Activated CD4-positive, alpha-beta T cell treated with anti-CD3 and anti-CD28 coated beads for 36 hours (primary cell): ENCODE measurements around the gene ARHGEF28. TPM values are rescaled to one million over a fixed set of nuclear protein-coding genes. Genes with fewer than 3 reads are reported as not detected.

Experiments used
- ATAC-seq: fragments of 200-7000 bp; cut with Tn5 transposase; one replicate; pipeline ENCODE4 v1.10.0; 2021; ENCODE audit warnings: mild to moderate bottlenecking, moderate library complexity
- CTCF ChIA-PET: fragments of 350-600 bp; sonication (Branson Sonifier 250); formaldehyde crosslinking; loops from one replicate; lab custom pipeline; 2021; ENCODE audit warnings: antibody characterized with exemption; lab: Charles Lee
- POLR2A ChIA-PET: fragments of 350-600 bp; sonication (Branson Sonifier 250); formaldehyde crosslinking; loops from one replicate; lab custom pipeline; 2021; ENCODE audit warnings: antibody characterized with exemption, inconsistent platforms; lab: Charles Lee
- DNase-seq: peaks from one replicate; pipeline ENCODE4 v3.0.0-alpha.2; 2020
- H3K27ac Mint-ChIP-seq: one replicate; pipeline ENCODE4 v1.8.0; 2021; ENCODE audit warnings: mixed read lengths
- H3K27me3 Mint-ChIP-seq: one replicate; pipeline ENCODE4 v1.8.0; 2021; ENCODE audit warnings: mixed read lengths
- H3K36me3 Mint-ChIP-seq: one replicate; pipeline ENCODE4 v1.8.0; 2021; ENCODE audit warnings: low read depth, mixed read lengths
- H3K4me1 Mint-ChIP-seq: one replicate; pipeline ENCODE4 v1.8.0; 2021; ENCODE audit warnings: mixed read lengths
- H3K4me3 Mint-ChIP-seq: one replicate; pipeline ENCODE4 v1.8.0; 2021; ENCODE audit warnings: mild to moderate bottlenecking, moderate library complexity, mixed read lengths
- H3K9me3 Mint-ChIP-seq: one replicate; pipeline ENCODE4 v1.8.0; 2021; ENCODE audit warnings: low read depth, mixed read lengths
- intact Hi-C, 2 experiments: fragments of 100-400 bp; cut with DNase I in 1 of 2; cut with micrococcal nuclease in 1 of 2; formaldehyde crosslinking; loops; one replicate each; pipeline versions ENCODE4 v1.14.2 to v1.15.1; 2022 to 2024; cut with DNase I, micrococcal nuclease
- total RNA-seq, 2 experiments: library from RNA; stranded (reverse); gene quantifications; one replicate each; pipeline ENCODE4 v1.2.3, GENCODE V29; 2021

Gene ARHGEF28
- total RNA-seq, 2 experiments from 2014 or later, result 0.02 to 0.18 TPM

DNA sequence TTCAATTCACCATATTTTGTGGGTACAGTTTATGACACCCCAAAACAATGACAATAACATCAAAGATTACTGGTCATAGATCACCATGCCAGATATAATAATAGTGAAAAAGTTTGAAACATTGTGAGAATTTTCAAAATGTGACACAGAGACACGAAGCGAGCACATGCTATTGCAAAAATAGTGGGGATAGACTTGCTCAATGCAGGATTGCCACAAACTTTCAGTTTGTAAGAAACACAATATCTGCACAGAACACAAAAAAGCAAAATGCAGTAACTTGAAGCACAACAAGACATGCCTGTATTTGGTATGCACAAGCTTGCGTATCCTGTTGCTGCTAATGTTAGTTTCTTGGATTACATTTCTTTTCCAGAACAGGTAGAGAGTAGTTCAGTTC lies 35.8 kb downstream of the ARHGEF28 start:
- intact Hi-C loops, result no loop called here
- Mint-ChIP-seq H3K27me3 (peaks cover 17% of the 10 kb centered on the region), H3K9me3 (no peaks in the 10 kb centered on the region), H3K4me1 (no peaks in the 10 kb centered on the region), H3K4me3 (no peak overlapping the region), H3K27ac (no peak overlapping the region), H3K36me3 (no peaks in the 10 kb centered on the region)
- DNase-seq (no peak), ATAC-seq (no peak)
- ChIA-PET POLR2A (no interaction called here), CTCF (interaction anchor here (1.1 kb wide), 1 partner anchor 9 kb away, joined by 3 read pairs; no protein-coding TSS in a partner anchor)

- Mint-ChIP-seq H3K27me3 (peaks cover 17% of the 10 kb centered on the region), H3K27ac (no peak overlapping the region), H3K36me3 (no peaks in the 10 kb centered on the region), H3K9me3 (no peaks in the 10 kb centered on the region), H3K4me1 (no peaks in the 10 kb centered on the region), H3K4me3 (no peak overlapping the region)
- CTCF ChIA-PET, result interaction anchor here (0.6 kb wide), 1 partner anchor 508 kb away, joined by 3 read pairs; no protein-coding TSS in a partner anchor
- ATAC-seq, result no peak
- POLR2A ChIA-PET, result no interaction called here
- intact Hi-C loops, result no loop called here
- no peak for DNase-seq
These were observed 37.3 kb downstream of the ARHGEF28 start for GRCh38 chr5:73663161-73663859.

- Mint-ChIP-seq H3K4me3 (no peak overlapping the region), H3K27ac (no peak overlapping the region), H3K9me3 (no peaks in the 10 kb centered on the region), H3K27me3 (peaks cover 17% of the 10 kb centered on the region), H3K36me3 (no peaks in the 10 kb centered on the region), H3K4me1 (no peaks in the 10 kb centered on the region)
- CTCF ChIA-PET, result no interaction called here
- intact Hi-C loops, result no loop called here
- POLR2A ChIA-PET, result no interaction called here
- ATAC-seq, result no peak
- DNase-seq, result no peak
These were observed 37.9 kb downstream of the ARHGEF28 start for GRCh38 chr5:73663860-73664240.

- H3K27ac Mint-ChIP-seq, result no peak overlapping the region
- DNase-seq (no peak), ATAC-seq (no peak)
- no peaks in the 10 kb centered on the region for H3K9me3 Mint-ChIP-seq
- peaks cover 17% of the 10 kb centered on the region for H3K27me3 Mint-ChIP-seq
- ChIA-PET CTCF (interaction anchor here (0.7 kb wide), 1 partner anchor 12 kb away, joined by 5 read pairs; no protein-coding TSS in a partner anchor), POLR2A (no interaction called here)
- intact Hi-C loops, result no loop called here
- H3K36me3 Mint-ChIP-seq, result no peaks in the 10 kb centered on the region
- no peak overlapping the region for H3K4me3 Mint-ChIP-seq
- H3K4me1 Mint-ChIP-seq, result no peaks in the 10 kb centered on the region
These were observed 38.8 kb downstream of the ARHGEF28 start for GRCh38 chr5:73664796-73665195.

DNA sequence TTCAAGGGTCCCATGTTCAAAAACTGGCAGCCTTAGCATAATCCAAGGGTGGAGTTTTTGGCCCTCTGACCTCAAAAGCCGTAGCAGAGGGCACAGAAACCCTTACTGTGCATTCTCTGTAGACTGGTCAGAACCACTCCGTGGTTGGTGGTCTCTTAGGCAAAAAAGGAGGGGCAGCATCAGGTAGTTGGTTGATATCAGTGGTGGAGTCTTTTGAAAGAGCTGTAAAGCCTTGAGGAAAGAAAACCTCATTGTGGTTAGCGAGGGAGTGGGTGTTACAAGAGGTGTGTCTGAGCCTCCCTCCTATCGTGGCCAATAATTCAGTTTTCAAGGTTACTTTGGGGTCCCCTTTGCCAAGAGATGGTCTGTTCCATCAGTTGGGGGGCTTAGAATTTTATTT lies 40.9 kb downstream of the ARHGEF28 start:
- Mint-ChIP-seq H3K27ac (no peak overlapping the region), H3K27me3 (peaks cover 15% of the 10 kb centered on the region), H3K4me1 (no peaks in the 10 kb centered on the region), H3K4me3 (no peak overlapping the region), H3K9me3 (no peaks in the 10 kb centered on the region), H3K36me3 (no peaks in the 10 kb centered on the region)
- ChIA-PET POLR2A (no interaction called here), CTCF (no interaction called here)
- ATAC-seq, result no peak
- intact Hi-C loops, result no loop called here
- no peak for DNase-seq

GRCh38 chr5:73668017-73668416 lies 42.0 kb downstream of the ARHGEF28 start:
- Mint-ChIP-seq H3K27me3 (peaks cover 13% of the 10 kb centered on the region), H3K27ac (no peak overlapping the region), H3K4me1 (no peaks in the 10 kb centered on the region), H3K36me3 (no peaks in the 10 kb centered on the region), H3K9me3 (no peaks in the 10 kb centered on the region), H3K4me3 (no peak overlapping the region)
- DNase-seq (no peak), ATAC-seq (no peak)
- ChIA-PET POLR2A (no interaction called here), CTCF (no interaction called here)
- intact Hi-C loops, result no loop called here

DNA sequence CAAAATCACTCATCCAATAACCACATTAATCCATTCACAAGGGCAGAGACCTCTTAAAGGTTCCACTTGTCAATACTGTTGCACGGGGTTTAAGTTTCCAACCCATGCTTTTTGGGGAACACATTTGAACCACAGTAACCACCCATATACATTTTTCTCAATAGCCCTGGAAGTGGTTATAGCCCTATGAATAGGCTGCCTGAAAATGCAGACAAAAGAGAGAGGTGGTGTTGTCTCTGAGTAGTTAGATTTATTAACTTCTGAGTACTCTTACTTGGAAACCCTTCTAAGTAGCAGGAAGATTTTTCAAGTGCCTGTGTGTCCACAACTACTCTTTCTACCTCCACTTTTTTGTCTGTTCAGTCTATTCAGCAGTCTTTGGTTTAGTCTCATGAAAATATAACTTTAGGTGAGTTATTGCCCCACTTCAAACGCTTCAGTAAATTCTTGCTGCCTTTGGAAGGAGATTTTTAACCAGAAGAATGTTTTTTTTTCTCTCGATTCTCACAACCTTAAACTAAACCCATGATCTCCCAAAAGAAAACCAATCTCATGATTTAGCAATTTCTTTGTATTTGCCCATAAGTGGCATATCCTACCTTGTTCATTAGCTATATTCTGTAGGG lies 42.6 kb downstream of the ARHGEF28 start:
- Mint-ChIP-seq H3K27me3 (peaks cover 13% of the 10 kb centered on the region), H3K4me1 (no peaks in the 10 kb centered on the region), H3K4me3 (no peak overlapping the region), H3K36me3 (no peaks in the 10 kb centered on the region), H3K27ac (no peak overlapping the region), H3K9me3 (no peaks in the 10 kb centered on the region)
- intact Hi-C loops, result no loop called here
- DNase-seq, result no peak
- ChIA-PET POLR2A (no interaction called here), CTCF (no interaction called here)
- no peak for ATAC-seq

DNA sequence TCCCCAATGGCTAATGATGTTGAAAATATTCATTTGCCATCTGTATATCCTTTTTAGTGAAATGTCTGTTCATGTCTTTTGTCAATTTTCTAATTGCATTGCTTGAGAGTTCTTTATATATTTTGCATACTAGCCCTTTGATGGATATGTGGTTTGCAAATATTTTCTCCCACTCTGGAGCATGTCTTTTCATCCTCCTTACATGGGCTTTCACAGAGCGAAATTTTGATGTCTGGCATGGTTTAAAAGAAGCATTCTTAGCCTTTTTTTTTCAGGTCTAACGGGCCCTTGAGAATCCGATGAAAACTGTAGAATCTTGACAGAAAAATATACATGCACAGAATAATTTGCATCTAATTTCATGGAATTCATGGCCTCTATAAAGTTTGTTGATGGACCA lies 44.7 kb downstream of the ARHGEF28 start:
- ATAC-seq (no peak), DNase-seq (no peak)
- ChIA-PET POLR2A (no interaction called here), CTCF (interaction anchor here (0.7 to 1.1 kb wide), 2 partner anchors 9 to 80 kb away, joined by 3 read pairs; no protein-coding TSS in a partner anchor)
- Mint-ChIP-seq H3K27me3 (peaks cover 2% of the 10 kb centered on the region), H3K36me3 (no peaks in the 10 kb centered on the region), H3K4me1 (no peaks in the 10 kb centered on the region), H3K4me3 (no peak overlapping the region), H3K27ac (no peak overlapping the region), H3K9me3 (no peaks in the 10 kb centered on the region)
- intact Hi-C loops, result no loop called here

DNA sequence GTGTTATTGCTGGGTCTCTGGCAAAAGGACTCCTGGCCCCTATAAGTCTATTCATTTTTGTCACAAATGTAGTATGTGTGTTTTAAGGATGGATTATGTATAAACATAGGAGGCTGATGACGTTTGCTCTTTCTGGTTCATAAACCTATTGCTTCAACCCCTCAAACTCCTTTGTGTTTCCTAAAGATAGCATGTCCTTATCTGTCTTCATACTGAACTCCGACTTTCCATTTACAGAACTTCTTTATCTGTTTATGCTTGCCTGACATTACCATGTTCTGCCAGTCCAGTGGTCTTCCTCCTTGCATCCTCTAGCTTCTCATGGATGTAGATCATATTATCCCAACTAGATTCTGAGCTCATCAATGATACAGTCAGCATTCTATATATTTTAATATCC lies 46.1 kb downstream of the ARHGEF28 start:
- POLR2A ChIA-PET, result no interaction called here
- DNase-seq (no peak), ATAC-seq (no peak)
- Mint-ChIP-seq H3K36me3 (no peaks in the 10 kb centered on the region), H3K27me3 (no peaks in the 10 kb centered on the region), H3K4me3 (no peak overlapping the region), H3K9me3 (no peaks in the 10 kb centered on the region), H3K4me1 (no peaks in the 10 kb centered on the region), H3K27ac (no peak overlapping the region)
- CTCF ChIA-PET, result interaction anchor here (1.0 to 1.2 kb wide), 2 partner anchors 121 to 134 kb away, joined by 3 to 4 read pairs; no protein-coding TSS in a partner anchor
- intact Hi-C loops, result no loop called here

DNA sequence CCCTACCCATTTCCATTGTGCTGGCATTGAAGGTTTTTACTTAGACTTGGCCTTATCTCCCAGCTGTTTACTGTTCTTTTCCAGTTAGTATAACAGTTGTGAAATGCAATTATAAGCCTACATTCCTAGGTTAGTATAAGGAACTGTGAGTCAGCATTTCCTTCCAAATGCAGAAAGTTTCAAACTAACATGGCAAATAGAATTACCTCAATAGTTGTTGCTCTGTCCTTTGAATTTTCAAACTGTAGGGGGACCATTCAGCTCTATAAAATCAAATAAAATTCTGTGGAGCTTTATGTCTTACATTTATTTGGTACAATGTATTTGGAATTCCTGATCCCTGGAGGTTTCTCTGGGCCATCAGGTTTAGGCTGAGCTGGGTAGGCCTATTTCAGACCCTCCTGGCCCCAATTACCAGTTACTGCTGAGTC lies 47.2 kb downstream of the ARHGEF28 start:
- no peaks in the 10 kb centered on the region for H3K27me3 Mint-ChIP-seq
- DNase-seq (no peak), ATAC-seq (no peak)
- intact Hi-C loops, result no loop called here
- no peaks in the 10 kb centered on the region for H3K9me3 Mint-ChIP-seq
- ChIA-PET CTCF (interaction anchor here (0.6 to 1.2 kb wide), 2 partner anchors 35 to 120 kb away, joined by 3 read pairs; no protein-coding TSS in a partner anchor), POLR2A (no interaction called here)
- H3K4me1 Mint-ChIP-seq, result no peaks in the 10 kb centered on the region
- H3K27ac Mint-ChIP-seq, result no peak overlapping the region
- no peak overlapping the region for H3K4me3 Mint-ChIP-seq
- no peaks in the 10 kb centered on the region for H3K36me3 Mint-ChIP-seq

- POLR2A ChIA-PET, result no interaction called here
- no peaks in the 10 kb centered on the region for H3K4me1 Mint-ChIP-seq
- no peak overlapping the region for H3K4me3 Mint-ChIP-seq
- H3K27ac Mint-ChIP-seq, result no peak overlapping the region
- DNase-seq, result no peak
- H3K9me3 Mint-ChIP-seq, result no peaks in the 10 kb centered on the region
- H3K36me3 Mint-ChIP-seq, result no peaks in the 10 kb centered on the region
- intact Hi-C loops, result no loop called here
- ATAC-seq, result no peak
- no peaks in the 10 kb centered on the region for H3K27me3 Mint-ChIP-seq
- CTCF ChIA-PET, result no interaction called here
These were observed 48.6 kb downstream of the ARHGEF28 start for GRCh38 chr5:73674669-73675004.

GRCh38 chr5:73678322-73678740 lies 52.3 kb downstream of the ARHGEF28 start:
- no peaks in the 10 kb centered on the region for H3K9me3 Mint-ChIP-seq

More at GRCh38 chr5:73678322-73678740, 52.3 kb downstream of the ARHGEF28 start:
- Mint-ChIP-seq H3K36me3 (no peaks in the 10 kb centered on the region), H3K27ac (no peak overlapping the region), H3K4me1 (no peaks in the 10 kb centered on the region), H3K4me3 (no peak overlapping the region), H3K27me3 (no peaks in the 10 kb centered on the region)
- intact Hi-C loops, result no loop called here
- DNase-seq, result no peak
- no peak for ATAC-seq
- ChIA-PET CTCF (interaction anchor here (1.2 kb wide), 1 partner anchor 15 kb away, joined by 3 read pairs; no protein-coding TSS in a partner anchor), POLR2A (interaction anchor here (0.7 kb wide), 1 partner anchor 656 kb away, joined by 5 read pairs; no protein-coding TSS in a partner anchor)
